ENCODE measurements around the gene CHD9.
A peak's percentile ranks its signal among the peaks of the same experiment; 100 is the strongest.
"Not testable (repeated sequence)": the region's sequence is repeated elsewhere in the genome, so short reads cannot be mapped to it uniquely, and the experiment has no call there.

CHD9 gene

DNA sequence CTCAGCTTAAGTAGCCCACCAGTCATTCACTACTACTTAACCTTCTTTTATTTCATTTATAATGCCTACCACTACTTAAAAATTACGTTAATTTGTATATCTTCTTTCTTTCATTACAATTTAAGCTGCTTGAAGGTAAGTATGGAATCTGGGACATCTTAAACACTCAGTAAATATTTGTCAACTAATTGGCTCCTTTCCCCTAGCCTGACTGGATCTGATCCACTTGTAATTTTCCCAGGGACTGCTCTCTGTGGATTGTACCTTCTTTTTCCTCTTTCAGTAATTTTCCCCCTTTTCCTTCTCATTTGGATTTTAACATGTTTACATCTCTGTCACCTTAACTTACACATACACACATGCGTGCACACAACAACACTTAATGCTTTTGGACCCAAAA lies 227.1 kb downstream of the CHD9 start:
- no peak for DNase-seq (ENCODE audit: low spot score)

DNA sequence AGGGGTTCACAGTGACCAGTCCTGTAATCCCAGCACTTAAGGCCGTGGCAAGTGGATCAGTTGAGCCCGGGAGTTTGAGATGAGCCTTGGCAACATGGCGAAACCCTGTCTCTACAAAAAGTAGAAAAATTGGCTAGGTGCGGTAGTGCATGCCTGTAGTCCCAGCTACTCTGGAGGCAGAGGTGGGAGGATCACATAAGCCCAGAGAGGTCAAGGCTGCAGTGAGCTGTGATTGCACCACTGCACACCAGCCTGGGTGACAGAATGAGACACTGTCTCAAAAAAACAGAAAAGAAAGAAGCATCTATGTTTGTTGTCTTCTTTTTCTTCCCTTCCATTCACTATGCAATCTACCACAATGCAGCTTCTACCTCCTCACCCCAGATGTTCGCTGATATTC lies 227.5 kb downstream of the CHD9 start:
- no peak for DNase-seq (ENCODE audit: low spot score)

DNA sequence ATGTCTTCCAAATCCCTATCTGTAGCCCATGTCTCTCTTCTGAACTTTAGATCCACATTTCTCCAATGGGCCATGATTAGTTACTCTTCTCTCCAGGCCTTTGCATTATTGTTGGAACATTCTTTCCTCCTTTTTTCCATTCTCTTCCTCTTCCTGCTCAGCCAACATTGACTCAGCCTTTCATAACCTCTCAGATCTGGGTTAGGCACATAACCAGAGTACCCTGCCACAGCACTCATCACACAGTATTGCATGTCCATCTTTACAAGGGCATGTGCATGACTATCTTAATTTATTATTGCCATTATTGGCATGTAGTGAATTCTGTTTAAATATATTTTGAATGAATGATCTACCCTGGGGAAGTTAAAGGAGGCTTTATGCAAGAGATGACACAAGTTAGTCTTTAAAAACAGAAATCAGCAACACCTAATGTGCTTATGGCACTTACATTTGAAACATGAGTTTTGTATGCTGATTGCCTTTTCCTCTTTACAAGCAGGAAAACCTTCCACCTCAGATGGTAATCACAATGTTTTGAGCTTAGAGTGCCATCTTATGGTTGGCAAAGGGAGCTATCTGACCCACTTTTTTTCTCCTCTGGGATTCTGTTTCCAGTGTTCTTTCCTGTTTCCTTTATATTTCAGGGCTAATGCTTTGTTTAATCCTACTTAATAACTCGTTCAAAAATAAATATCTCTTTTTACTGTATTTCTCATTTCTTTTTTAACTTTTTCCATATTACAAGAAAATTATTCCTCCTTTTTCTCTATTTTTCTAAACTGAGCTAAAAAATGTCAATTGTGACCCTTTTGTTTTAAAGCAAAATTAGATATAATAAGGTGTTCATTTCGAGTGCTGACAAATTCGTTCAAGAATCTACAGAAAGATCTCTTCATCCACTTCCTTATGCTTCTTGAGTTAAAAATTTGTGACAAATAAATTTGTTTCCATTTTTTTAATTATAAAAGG lies 228.5 kb downstream of the CHD9 start:
- DNase-seq (ENCODE audit: low spot score), result peak; percentile 22

DNA sequence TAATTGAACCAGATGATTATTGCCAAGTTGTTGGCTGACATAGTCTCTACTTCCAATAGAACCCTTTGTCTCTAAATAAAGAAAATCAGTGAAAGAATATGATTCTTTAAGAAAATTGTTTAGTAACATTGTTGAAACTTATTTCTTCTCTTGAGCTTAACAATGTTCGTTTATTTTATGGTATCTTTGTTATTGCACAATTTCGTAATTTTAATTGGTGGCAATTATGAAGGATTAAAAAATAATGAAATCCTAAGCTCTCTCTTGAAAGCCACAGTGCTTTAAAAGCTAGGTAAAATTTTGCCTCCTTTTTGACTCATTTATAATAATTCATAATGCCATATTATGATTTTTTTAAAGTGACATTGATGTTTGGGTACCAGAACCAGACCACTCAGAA lies 230.4 kb downstream of the CHD9 start:
- DNase-seq (ENCODE audit: low spot score), result no peak

DNA sequence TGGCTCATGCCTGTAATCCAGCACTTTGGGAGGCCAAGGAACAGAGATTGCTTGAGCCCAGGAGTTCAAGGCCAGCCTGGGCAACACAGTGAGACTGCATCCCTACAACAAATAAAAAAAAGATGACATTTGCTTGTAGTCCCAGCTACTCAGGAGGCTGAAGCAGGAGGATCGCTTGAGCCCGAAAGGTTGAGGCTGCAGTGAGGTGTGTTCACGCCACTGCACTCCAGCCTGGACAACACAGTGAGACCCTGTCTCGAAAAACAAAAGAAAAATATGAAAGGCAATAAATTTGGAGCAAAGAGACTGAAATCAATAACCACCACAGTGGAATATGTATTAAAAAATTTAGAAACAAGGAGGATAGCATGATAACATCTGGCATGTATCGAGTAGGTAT lies 235.7 kb downstream of the CHD9 start:
- DNase-seq (ENCODE audit: low spot score), result no peak

DNA sequence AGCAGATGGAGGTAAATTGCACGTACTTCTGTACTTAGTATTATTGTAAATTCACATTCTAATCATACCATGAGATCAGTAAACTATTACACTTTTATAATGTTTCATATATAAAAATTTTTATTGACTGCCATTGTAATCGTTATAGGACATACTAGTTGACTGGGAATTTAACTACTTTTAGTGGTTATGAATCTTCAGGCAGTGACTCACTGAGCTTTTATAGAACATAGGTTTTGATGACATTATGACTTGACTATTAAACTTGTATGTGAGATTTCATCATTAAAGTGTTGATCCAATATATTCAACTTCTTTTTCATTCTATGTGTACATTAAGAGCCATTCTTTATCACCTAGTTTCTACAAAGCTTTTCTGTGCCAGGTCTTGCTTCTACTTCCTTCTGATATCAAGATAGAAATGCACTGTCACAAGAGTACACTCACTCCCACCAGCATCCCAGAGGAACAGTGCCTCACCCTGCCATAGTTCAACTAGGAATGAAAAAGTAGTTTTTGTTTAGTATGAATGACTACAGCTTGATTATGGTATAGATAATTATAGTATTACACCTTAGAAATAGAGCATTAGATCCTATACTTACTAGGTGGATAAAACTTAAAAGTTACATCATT lies 237.1 kb downstream of the CHD9 start:
- DNase-seq (ENCODE audit: low spot score), result no peak

DNA sequence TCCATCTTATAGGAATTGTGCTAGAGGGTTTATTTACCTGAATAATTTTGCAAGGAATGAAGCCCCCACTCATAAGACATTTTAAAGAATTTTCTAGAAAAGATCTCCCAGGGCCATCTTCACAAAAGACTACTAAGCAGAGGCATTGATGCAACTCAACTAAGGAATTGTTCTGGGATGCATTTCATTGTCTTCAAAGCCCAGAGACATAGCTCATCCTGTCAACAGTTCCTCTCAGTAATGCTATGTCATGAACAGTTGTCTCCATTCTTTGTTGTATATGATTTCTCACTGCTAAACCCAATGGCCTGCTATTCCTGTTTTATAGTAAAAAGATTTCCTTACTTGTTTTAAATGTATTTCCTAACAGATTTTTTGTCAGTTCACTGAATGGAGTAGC lies 242.7 kb downstream of the CHD9 start:
- DNase-seq (ENCODE audit: low spot score), result no peak

DNA sequence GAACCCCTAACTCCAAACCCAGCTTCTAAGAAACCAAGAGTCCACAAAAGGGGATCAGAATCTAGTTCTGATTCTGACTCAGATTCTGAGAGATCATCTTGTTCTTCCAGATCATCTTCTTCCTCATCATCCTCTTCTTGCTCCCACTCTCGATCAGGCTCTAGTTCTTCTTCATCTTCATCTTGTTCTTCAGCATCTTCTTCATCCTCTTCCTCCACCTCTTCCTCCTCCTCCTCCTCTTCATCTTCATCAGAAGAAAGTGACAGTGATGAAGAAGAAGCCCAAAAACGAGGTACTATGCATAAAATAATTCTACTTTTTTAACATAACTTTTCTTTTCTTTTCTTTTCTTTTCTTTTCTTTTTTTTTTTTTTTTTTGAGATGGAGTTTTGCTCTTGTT lies 249.5 kb downstream of the CHD9 start:
- DNase-seq (ENCODE audit: low spot score), result no peak

DNA sequence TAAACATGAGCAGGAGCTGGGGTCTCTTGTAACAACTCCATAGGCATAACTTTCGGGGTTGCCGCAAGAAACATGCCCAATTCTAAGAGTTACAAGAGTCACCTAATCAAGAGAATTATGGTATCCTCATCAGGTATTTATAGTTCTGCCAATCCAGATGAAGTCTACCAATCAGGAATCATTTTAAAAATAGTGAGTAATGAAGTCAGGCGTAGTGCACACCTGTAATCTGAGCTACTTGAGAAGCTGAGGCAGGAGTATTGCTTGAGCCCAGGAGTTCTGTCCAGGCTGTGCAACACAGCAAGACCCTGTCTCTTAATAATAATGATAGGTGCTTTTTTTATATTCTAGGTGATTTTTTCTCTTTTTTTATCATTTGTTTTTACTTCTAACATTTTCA lies 251.0 kb downstream of the CHD9 start:
- DNase-seq (ENCODE audit: low spot score), result no peak

DNA sequence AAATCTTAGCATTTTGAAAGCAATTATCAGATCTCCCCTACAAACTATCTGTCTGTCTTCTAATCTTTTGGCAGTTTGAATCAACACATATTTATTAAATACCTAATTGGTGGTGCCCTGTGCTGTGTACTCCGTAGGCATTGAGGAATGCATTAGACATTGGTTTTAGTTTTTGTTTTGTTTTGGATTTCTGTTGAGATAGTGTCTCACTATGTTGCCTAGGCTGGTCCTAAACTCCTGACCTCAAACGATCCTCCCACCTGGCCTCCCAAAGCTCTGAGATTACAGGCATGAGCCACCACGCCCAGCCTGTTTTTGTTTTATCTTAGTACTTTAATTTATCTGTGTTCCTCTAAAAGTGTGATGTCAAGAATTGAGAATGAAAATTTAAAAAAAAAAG lies 254.7 kb downstream of the CHD9 start:
- no peak for DNase-seq (ENCODE audit: low spot score)

DNA sequence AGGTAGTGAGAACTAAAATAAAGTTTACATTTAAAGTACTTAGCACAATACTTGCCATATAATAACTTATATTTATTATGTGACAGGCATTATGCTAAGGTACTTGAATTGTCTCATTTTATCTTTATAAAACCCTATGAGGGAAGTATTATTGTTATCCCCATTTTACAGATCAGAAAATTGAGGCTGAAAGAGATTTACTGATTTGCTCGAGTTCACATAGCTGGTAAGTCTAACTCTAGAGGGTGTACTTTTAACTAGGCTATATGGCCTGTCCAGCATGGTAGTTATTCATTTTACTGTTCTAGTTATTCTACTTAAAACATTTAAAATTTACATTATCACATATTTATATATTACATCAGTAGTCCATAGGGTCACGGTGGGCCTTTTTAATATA lies 266.2 kb downstream of the CHD9 start:
- no peak for DNase-seq (ENCODE audit: low spot score)

DNA sequence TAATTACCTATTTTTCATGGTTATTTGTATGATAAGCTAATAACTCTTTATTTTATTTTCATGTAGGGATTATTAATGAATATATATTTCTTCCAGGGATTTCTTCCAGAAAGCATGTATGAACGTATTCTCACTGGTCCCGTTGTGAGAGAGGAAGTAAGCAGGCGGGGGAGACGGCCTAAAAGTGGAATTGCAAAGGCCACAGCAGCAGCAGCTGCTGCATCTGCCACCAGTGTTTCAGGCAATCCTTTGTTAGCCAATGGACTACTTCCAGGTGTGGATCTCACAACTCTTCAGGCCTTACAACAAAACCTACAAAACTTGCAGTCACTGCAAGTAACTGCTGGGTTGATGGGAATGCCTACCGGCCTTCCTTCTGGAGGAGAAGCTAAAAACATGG lies 269.1 kb downstream of the CHD9 start:
- no peak for DNase-seq (ENCODE audit: low spot score)

DNA sequence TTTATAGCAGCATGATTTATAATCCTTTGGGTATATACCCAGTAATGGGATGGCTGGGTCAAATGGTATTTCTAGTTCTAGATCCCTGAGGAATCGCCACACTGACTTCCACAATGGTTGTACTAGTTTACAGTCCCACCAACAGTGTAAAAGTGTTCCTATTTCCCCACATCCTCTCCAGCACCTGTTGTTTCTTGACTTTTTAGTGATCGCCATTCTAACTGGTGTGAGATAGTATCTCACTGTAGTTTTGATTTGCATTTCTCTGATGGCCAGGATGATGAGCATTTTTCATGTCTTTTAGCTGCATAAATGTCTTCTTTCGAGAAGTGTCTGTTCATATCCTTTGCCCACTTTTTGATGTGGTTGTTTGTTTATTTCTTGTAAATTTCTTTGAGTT lies 276.2 kb downstream of the CHD9 start:
- DNase-seq (ENCODE audit: low spot score), result not testable (repeated sequence)

DNA sequence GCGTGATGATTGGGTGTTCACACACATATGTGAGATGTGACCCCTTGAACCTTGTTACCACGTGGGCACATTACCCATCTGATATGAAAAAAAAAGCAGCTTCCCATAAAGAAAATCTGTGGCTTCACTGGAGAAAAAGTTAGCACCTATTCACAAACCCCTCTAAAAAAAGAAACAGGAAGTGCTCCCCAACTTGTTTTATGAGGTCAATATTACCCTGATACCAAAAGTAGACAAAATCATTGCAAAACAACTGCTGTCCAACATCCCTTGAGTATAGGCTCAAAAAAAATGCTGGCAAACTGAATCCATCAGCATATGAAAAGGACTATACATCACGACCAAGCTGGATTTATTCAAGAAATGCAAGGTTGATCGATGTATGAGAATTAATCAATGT lies 279.8 kb downstream of the CHD9 start:
- DNase-seq (ENCODE audit: low spot score), result no peak

DNA sequence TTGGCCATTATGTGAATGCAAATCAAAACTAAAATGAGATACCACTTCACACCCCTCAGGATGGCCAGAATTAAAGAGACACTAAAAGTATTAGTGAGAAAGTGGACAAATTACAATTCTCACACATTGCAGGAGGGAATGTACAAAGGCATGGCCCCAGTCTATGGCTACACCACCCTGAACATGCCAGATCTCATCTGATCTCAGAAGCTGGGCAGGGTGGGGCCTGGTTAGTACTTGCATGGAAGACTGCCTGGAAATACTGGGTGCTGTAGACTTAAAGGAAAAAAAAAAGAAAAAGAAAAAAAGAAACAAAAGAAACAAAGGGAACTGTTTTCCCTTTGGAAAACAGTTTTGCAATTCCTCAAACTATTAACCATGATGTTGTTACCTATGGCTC lies 282.5 kb downstream of the CHD9 start:
- DNase-seq (ENCODE audit: low spot score), result no peak

DNA sequence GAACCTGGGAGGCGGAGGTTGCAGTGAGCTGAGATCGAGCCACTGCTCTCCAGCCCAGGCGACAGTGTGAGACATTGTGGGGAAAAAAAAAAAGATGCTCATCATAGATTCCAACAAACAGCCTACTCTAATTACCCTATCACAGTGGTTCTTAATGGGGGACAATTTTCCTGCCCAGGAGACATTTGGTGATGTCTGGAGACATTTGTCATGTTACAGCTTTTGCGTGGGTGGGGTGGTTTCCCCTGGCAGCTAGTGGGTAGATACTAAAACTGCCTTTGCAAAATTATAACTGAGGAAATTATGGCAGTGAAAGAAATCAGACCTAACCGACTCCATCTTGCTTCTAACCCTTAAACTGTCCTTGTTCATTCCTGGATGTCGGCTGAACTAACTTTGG lies 287.0 kb downstream of the CHD9 start:
- DNase-seq (ENCODE audit: low spot score), result no peak

DNA sequence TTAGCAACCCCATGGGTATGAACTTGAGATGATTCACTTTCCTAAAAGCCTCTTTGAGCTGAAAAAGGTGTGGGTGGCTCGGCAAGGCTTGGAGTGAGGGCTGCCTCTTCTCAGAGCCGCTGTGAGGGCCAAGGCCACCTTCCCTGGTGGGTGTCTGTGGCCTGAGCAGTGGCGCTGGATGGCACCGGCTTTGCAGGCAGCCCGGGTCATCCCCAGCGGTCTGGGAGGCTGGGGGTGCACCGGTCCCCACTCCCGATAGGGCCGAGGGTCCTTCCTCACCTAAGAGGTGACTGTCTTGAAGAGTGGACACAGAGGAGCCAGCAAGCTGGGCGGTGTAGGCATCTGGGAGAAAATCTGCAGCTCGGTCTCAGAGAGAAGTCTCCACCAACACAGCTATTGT lies 300.3 kb downstream of the CHD9 start:
- no peak for DNase-seq (ENCODE audit: low spot score)

DNA sequence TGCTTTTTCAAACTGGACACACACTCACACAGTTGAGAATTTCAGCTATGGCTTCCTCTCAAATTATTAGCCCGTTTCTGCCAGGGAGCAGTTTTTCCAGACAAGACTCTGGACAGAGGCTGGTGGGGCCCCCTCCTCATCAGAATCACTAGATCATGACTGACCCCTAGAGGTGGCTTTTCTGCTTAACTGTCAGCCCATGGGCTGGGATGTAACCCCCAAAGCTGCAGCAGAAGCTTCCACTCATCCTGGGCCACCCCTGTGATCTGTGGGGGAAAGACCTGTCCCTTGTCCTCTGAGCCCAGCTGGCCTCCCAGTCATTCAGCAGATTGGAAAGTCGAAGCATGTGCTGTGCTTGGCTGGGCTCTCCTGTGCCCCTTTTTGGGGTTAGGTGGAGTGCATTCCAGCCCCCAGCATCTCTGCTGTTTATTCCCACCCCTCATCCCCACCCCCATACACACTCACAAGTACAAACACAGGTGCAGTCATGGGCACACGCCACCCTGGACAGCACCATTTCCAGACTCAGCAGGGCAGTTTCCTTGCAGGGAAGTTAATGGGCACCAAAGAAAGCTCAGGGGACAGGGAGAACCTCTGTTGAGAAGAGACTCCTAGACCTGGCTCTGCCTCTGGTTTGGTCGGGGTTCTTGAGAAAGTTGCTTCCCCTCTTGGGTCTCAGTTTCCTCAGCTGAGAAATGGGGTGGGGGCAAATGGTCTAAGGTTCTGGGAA lies 301.9 kb downstream of the CHD9 start:
- no peak for DNase-seq (ENCODE audit: low spot score)

DNA sequence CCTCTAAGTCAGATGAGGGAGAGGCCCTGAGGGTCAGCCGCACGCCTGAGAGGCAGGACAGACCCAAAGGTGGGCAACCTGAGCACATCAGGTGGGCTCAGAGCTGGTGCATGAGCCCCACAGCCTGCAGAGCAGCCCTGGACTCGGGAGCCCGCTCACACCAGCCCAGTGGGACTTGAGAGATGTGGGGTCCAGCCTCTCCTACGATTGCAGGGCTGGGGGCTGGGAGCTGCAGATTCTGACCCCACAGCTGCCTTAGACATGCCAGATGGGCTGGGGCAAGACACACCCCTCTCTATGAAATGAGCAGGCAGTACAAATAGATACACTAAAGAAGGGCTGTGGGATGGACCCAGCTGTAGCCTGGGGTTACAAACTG lies 302.4 kb downstream of the CHD9 start:
- DNase-seq (ENCODE audit: low spot score), result no peak

DNA sequence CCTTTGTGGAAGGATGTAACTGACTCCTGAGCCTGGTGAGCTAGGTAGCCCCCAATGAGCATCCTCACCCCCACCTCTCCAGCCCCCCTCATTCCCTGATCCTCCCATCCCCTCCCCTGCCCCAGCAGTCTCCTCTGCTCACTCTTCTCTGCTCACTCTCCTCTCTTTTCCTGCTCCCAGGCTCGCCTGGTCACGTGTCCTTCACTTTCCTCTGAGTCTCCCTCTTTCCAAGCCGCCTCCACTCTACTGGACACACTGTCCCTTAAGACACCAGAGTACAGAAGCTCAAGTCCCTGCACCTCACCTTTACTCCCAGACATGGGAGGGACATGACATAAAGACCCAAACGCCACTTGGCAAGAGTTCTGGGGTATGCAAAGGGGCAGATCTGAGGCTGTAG lies 303.2 kb downstream of the CHD9 start:
- no peak for DNase-seq (ENCODE audit: low spot score)

DNA sequence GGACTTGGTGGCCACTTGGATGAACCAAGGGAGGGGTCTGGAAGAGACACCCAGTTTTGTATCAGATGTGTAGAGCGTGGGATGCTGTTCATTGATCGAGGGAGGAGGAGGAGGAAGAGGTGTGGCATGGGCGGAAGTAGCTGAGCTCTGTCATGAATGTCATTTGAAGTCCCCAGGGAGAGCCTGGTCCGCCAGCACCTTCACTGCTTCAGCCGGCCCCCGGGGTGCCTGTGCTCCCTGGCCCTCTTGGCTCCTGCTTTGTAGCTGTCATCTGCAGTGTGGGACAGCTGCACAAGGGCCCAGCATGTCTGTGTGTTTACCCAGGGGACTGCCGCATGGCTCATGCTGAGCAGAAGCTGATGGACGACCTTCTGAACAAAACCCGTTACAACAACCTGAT lies 304.1 kb downstream of the CHD9 start:
- DNase-seq (ENCODE audit: low spot score), result no peak

DNA sequence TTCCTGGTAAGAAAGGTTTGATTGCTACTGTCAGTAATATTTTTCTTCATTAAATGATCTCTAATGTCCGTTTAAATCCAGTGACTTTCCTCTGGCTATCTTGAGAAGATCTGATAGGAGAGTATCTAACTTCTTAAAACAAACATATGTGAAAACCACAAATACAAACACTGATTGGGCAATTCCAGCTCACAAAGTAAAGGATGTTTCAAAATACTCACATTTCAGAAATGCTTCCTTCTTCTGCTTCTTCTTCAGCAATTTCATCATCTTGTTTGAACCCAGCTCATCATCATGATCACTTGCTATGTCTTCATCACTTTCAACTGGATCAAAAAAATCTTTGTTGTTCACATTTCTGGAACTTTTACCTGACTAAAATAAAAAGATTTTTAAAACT lies 315.1 kb downstream of the CHD9 start:
- DNase-seq (ENCODE audit: low spot score), result no peak

DNA sequence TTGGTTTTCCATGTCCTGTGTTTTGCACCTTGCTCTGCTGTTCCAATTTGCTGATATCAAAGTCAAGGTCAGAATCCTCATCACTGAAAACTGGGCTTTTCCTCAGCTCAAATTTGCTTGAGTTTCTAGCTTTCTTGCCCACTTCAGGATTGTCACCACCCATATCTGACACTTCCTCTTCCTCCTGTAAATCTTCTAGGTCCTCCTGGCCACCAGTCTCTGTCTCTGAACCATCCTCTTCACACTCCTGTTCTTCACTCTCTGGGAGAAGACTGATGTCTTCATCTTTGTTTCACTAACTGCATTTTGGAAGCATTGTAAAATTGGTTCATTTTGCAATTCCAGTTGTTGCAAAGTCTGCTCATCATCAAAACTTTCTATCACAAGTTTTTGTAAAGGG lies 316.0 kb downstream of the CHD9 start:
- DNase-seq (ENCODE audit: low spot score), result no peak

Data from CD4-positive, alpha-beta T cell treated with Interleukin-2 at 100 ng/mL for 4 hours (primary cell).